ENCODE measurements around the gene NPTX2.

The NPTX2 gene

DNA sequence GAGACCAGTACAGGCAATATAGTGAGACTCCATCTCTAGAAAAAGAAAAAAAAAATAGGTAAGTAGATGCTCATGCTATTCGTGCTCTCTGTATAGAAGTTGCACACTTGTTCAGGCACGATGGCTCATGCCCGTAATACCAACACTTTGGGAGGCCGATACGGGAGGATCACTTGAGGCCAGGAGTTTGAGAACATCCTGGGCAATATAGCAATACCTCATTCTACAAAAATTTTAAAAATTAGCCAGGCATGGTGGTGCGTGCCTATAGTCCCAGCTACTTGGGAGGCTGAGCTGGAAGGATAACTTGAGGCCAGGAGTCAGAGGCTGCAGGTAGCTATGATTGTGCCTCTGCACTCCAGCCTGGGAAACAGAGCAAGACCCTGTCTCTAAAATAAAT lies 17.2 kb upstream of the NPTX2 start:
- no peak for TF ChIP-seq POLR2A (IDR thresholded peaks at IDR 0.05; ENCODE audit: low read depth, low read length)
- DNase-seq (ENCODE audit: insufficient read length, low spot score) = no peak
- FAIRE-seq = no peak

DNA sequence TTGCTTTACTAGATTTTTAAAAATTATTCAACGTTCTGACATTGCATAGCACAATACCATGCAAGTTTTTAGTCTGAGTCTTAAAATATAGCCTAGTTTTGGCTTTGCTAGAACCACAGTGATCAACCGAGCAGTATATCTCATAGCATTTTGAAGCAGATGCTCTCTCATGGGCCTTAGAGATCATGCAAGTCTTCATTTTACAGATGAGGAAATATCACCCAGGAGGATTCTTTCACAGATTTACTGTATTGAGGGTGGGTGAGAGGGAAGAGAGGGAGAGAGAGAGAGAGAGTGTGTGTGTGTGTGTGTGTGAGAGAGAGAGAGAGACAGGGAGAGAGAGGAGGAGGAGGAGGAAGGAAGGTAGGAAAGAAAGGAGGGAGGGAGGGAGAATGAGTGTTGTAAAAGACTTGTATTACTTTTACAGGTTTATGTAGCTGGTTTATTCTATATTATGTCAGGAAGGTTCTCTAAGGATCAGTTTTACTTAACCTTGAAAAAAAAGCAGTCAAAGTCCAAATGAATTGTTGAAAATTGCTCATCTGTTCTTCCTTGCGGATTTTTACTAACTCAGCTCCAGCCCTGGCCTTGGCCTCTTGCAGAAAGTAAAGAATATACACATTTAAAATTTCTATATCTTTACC lies 14.2 kb upstream of the NPTX2 start:
- FAIRE-seq (no peak), DNase-seq (ENCODE audit: insufficient read length, low spot score) (no peak)
- no peak for TF ChIP-seq POLR2A (IDR thresholded peaks at IDR 0.05; ENCODE audit: low read depth, low read length)

DNA sequence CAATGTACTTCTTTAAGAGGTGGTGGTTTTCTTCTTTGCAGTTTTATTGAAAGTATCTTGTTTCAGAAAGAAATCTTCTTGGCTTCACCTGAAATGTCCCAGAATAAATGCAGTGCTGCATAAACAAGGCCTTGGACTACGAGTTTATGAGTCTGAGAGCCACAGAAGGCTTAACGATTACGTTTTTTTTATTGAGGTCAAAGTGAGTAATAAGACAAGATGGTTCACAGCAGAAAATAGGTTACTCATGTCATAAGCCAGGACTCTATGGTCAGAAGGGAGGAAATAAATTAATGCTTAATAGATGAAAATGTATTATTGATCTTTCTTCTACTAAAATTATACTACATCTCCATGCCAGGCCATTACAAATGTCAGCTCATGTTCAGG lies 13.7 kb upstream of the NPTX2 start:
- TF ChIP-seq POLR2A (IDR thresholded peaks at IDR 0.05; ENCODE audit: low read depth, low read length) = no peak
- FAIRE-seq (no peak), DNase-seq (ENCODE audit: insufficient read length, low spot score) (no peak)

DNA sequence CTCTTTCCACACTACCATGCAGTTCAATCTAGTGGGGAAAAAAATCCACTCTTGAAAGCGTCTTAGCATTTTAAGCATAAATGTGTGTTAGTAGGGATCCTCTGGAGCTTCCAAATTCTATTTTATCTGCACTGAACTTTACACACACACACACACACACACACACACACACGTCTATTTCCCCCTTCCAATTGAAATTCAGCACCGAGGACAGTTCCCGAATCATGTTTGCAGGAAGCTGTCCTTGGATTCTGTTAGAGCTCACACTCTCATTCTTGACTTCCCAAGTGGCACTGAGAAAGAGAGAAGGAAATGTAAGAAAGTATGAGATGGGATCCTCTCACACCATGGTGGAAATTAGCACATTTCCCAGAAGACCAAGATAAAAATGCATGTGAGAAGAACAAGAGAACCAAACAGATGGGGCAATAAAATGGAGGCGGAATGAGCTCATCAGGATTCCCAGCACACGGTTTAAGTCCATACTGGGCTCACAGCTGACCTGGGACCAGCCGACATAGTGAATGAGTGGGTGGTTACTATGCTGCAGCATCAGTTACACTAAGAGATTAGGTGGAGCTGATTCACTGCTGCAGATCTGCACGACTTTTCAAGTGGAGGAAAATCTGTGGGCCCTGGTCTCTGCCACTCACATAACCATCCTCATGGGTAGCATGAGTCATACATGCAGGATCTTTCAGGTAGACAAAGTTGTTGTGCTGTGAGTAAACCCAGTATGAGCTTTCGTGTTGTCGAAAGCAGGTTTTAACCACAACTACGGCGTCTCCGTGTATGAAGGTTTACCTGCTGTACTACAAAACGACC lies 3.3 kb upstream of the NPTX2 start:
- FAIRE-seq = no peak
- no peak for TF ChIP-seq POLR2A (IDR thresholded peaks at IDR 0.05; ENCODE audit: low read depth, low read length)
- DNase-seq (ENCODE audit: insufficient read length, low spot score) = no peak

DNA sequence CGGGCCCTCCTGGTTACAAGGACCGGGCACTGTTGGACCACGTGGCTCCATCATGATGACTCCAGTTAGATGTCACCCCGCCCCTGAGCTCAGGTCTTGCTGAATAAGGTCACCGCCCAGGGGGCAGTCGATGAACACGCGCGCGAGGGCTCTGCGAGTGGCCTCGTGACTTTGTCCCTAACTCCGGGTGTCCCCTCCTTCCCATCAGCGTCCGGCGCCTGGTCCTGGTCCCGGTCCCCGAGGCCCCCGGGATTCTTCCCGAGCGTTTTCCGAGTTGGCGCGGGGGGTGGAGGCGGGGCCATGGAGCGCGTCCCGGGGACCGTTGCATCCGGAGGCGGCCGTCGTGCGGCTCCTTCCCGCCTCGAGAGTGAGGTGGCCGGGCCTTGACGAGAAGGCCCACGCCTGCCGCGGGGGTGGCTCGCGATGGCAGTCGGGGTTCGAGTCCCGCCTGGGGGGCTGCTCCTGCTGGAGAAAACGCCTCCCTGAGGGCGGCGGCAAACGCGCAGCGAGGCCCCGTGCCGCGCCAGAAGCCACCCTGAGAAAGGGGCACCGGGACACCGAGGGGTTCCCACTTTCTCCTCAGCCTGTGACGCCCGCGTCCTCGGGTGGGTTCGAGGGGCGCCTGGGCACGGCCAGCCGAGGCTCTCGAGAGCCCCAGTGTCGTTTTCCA lies 569 bp upstream of the NPTX2 start:
- DNase-seq (ENCODE audit: insufficient read length, low spot score) = no peak

GRCh38 chr7:98617960-98618418 lies 904 bp downstream of the NPTX2 start:
- TF ChIP-seq POLR2A (IDR thresholded peaks at IDR 0.05; ENCODE audit: low read depth, low read length) = no peak
- no peak for DNase-seq (ENCODE audit: insufficient read length, low spot score)
- no peak for FAIRE-seq

More for the DNA sequence above, 569 bp upstream of the NPTX2 start:
- no peak for FAIRE-seq
- no peak for TF ChIP-seq POLR2A (IDR thresholded peaks at IDR 0.05; ENCODE audit: low read depth, low read length)

DNA sequence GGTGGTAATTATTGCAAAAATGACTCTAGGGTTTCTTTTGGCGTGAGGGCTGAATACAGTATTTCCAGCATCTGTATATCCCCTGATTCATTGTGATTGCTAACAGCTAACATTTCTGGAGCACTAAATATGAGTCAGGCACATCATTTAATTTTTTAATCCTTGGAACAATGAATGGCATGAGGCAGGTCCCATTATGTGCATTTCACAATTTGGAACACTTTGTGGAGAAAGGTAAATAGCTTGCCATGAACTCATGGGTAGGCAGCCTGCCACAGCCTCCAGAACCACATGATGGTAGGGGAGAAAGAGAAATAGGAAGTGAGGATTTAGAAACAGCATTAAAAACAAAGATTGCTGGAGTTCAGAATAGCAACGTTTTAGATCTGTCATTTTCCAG lies 1.7 kb downstream of the NPTX2 start:
- FAIRE-seq = no peak
- no peak for DNase-seq (ENCODE audit: insufficient read length, low spot score)
- no peak for TF ChIP-seq POLR2A (IDR thresholded peaks at IDR 0.05; ENCODE audit: low read depth, low read length)

- no peak for FAIRE-seq
- peak; percentile 43 for DNase-seq (ENCODE audit: insufficient read length, low spot score)
- no peak for TF ChIP-seq POLR2A (IDR thresholded peaks at IDR 0.05; ENCODE audit: low read depth, low read length)
Measured at GRCh38 chr7:98619450-98620321, 2.6 kb downstream of the NPTX2 start.

GRCh38 chr7:98621573-98622482 lies 4.7 kb downstream of the NPTX2 start:
- FAIRE-seq = no peak
- no peak for DNase-seq (ENCODE audit: insufficient read length, low spot score)
- TF ChIP-seq POLR2A (IDR thresholded peaks at IDR 0.05; ENCODE audit: low read depth, low read length) = no peak

DNA sequence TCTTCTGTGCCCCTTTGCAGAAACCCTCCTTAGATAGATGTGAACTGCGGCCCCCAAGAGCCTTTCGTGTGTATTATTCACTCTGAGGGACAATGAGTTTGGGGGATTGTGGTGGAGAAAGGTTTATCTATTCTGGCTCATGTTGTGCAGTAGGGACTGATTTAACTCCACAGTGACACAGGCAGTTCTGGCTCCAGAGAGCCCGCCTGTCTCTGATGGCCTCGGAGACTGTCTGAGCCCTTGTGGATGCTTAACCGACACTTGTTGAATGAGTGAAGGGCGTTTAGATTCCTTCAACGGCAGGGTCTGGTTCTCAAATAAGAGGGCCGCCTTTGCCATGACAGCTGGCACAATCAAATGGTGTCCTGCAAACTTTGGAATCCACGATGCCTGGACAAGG lies 5.8 kb downstream of the NPTX2 start:
- FAIRE-seq (no peak), DNase-seq (ENCODE audit: insufficient read length, low spot score) (no peak)
- TF ChIP-seq POLR2A (IDR thresholded peaks at IDR 0.05; ENCODE audit: low read depth, low read length) = no peak

DNA sequence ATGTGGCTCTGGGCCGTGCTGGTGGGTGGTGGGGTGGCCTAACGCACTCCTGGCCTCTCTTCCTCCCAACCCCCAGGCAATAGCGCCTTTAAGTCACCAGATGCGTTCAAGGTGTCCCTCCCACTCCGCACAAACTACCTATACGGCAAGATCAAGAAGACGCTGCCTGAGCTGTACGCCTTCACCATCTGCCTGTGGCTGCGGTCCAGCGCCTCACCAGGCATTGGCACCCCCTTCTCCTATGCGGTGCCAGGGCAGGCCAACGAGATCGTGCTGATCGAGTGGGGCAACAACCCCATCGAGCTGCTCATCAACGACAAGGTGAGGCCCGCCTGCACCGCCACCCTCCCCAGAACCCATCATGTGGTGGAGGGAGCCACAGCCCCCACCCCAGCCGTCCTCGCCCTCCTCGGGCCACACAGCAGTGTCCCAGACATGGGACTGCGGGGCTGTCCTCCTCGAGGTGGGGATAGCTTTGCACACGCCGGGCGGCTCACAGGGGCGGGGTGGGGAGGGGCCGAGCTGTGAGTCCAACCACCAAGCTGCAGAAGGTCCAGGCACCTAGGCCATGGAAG lies 7.8 kb downstream of the NPTX2 start:
- TF ChIP-seq POLR2A (IDR thresholded peaks at IDR 0.05; ENCODE audit: low read depth, low read length) = no peak
- DNase-seq (ENCODE audit: insufficient read length, low spot score) (no peak), FAIRE-seq (no peak)

Measured in H54 (cell line).